ENCODE results near the gene SKA3. TPM values are rescaled to one million over a fixed set of nuclear protein-coding genes. Genes with fewer than 3 reads are reported as not detected.
A peak's percentile ranks its signal among the peaks of the same experiment; 100 is the strongest.
"Not testable (repeated sequence)": the region's sequence is repeated elsewhere in the genome, so short reads cannot be mapped to it uniquely, and the experiment has no call there.

The SKA3 gene
- total and polyA plus RNA-seq, 4 donors, result 0.51 to 2.3 (median 0.91) TPM; not detected in 1

GRCh38 chr13:21181671-21182070 is 5.3 kb upstream of the SKA3 start:
- Histone ChIP-seq H3K27me3 (ENCODE audit: control insufficient read depth in 1 of 2, insufficient read depth in 2 of 2, low read length in 1 of 2) (no peaks in the 10 kb centered on the region), H3K4me3 (ENCODE audit: low read length in 2 of 2) (no peak overlapping the region), H3K9me3 (ENCODE audit: control insufficient read depth, low read length) (no peaks in the 10 kb centered on the region), H3K4me1 (ENCODE audit: control insufficient read depth in 1 of 2, insufficient read depth in 2 of 2, low read length in 2 of 2) (no peaks in the 10 kb centered on the region), H3K27ac (ENCODE audit: low read depth in 1 of 2, low read length in 2 of 2) (no peak overlapping the region), H3K36me3 (ENCODE audit: control insufficient read depth in 1 of 2, insufficient read depth in 2 of 2, low read length in 1 of 2) (no peaks in the 10 kb centered on the region)
- 91% methylated on average over 2 of the region's 2 CpGs for WGBS, 2 donors
- intact Hi-C loops (cut with DNase I), result no loop called here
- no peak for ATAC-seq (ENCODE audit: low FRiP score)
- DNase-seq, result no peak

- Histone ChIP-seq H3K9me3 (ENCODE audit: control insufficient read depth, low read length) (no peaks in the 10 kb centered on the region), H3K27me3 (ENCODE audit: control insufficient read depth in 1 of 2, insufficient read depth in 2 of 2, low read length in 1 of 2) (no peaks in the 10 kb centered on the region), H3K27ac (ENCODE audit: low read depth in 1 of 2, low read length in 2 of 2) (peak overlapping the region in 1 of 2 donors; percentile 96), H3K36me3 (ENCODE audit: control insufficient read depth in 1 of 2, insufficient read depth in 2 of 2, low read length in 1 of 2) (no peaks in the 10 kb centered on the region), H3K4me1 (ENCODE audit: control insufficient read depth in 1 of 2, insufficient read depth in 2 of 2, low read length in 2 of 2) (no peaks in the 10 kb centered on the region), H3K4me3 (ENCODE audit: low read length in 2 of 2) (peak overlapping the region; percentile 40 to 92)
- DNase-seq (no peak), ATAC-seq (ENCODE audit: low FRiP score) (peak; percentile 75)
- intact Hi-C loops (cut with DNase I), result loop anchor here (5.0 to 10.0 kb wide), 2 partner anchors 118 to 235 kb away; no protein-coding TSS in a partner anchor
- WGBS, 2 donors, result 1% methylated on average over 26 of the region's 26 CpGs
Observed at GRCh38 chr13:21176982-21177284, 581 bp upstream of the SKA3 start.

DNA sequence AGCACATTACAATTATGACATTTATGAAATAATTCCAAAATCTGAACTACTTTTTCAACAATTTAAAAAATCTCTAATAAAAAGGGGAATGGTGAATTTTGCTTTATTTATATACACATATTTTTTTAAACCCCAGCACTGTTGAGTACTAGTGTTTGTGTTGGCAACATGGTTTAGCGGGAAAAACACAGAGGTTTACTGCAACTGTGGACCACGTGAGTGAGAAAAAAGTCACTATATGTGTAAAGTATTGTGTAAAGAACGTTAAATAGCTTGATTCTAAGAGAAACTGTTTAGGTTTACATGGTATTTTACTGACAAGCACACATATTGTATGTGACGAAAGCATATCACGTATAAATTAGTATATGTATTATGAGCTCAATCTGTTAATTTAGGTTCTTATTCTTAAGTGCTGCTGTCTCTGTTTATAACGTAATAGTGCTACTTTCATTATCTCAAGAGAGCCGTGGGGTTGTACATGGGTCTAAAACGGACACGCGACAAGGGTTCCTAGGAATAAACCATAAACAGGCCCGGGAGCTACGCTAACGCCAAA is 617 bp downstream of the SKA3 start:
- Histone ChIP-seq H3K27ac (ENCODE audit: low read depth in 1 of 2, low read length in 2 of 2) (no peak overlapping the region), H3K36me3 (ENCODE audit: control insufficient read depth in 1 of 2, insufficient read depth in 2 of 2, low read length in 1 of 2) (no peaks in the 10 kb centered on the region), H3K4me3 (ENCODE audit: low read length in 2 of 2) (peak overlapping the region; percentile 40 to 54), H3K27me3 (ENCODE audit: control insufficient read depth in 1 of 2, insufficient read depth in 2 of 2, low read length in 1 of 2) (no peaks in the 10 kb centered on the region), H3K9me3 (ENCODE audit: control insufficient read depth, low read length) (no peaks in the 10 kb centered on the region), H3K4me1 (ENCODE audit: control insufficient read depth in 1 of 2, insufficient read depth in 2 of 2, low read length in 2 of 2) (no peaks in the 10 kb centered on the region)
- intact Hi-C loops (cut with DNase I), result loop anchor here (5.0 to 10.0 kb wide), 2 partner anchors 119 to 233 kb away; no protein-coding TSS in a partner anchor
- DNase-seq (no peak), ATAC-seq (ENCODE audit: low FRiP score) (no peak)
- WGBS, 2 donors, result 1 to 2% methylated on average over 13 of the region's 13 CpGs

GRCh38 chr13:21173767-21174166 is 2.6 kb downstream of the SKA3 start:
- not testable (repeated sequence) for H3K36me3 ChIP-seq (ENCODE audit: control insufficient read depth in 1 of 2, insufficient read depth in 2 of 2, low read length in 1 of 2); H3K27me3 ChIP-seq (ENCODE audit: control insufficient read depth in 1 of 2, insufficient read depth in 2 of 2, low read length in 1 of 2); H3K4me3 ChIP-seq (ENCODE audit: low read length in 2 of 2); ATAC-seq (ENCODE audit: low FRiP score); H3K27ac ChIP-seq (ENCODE audit: low read depth in 1 of 2, low read length in 2 of 2); H3K4me1 ChIP-seq (ENCODE audit: control insufficient read depth in 1 of 2, insufficient read depth in 2 of 2, low read length in 2 of 2); H3K9me3 ChIP-seq (ENCODE audit: control insufficient read depth, low read length); DNase-seq
- 0 to 1% methylated on average over 1 of the region's 1 CpG for WGBS, 2 donors
- intact Hi-C loops (cut with DNase I), result loop anchor here in 1 of 2 donors (10.0 kb wide), 1 partner anchor 121 kb away; no protein-coding TSS in a partner anchor

DNA sequence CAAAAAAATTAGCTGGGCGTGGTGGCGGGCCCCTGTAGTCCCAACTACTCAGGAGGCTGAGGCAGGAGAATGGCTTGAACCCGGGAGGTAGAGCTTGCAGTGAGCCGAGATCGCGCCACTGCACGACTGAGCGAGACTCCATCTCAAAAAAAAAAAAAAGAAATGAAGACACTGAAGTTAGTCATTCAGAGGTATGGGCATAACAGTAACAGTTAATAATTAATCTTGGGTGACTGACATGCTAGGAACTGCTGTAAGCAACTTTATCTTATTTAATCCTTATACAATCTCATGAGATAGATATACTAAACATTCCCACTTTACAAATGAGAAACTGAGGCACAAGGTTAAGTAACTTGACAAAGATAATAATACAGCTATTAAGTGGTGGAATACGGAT is 4.9 kb downstream of the SKA3 start:
- H3K9me3 ChIP-seq (ENCODE audit: control insufficient read depth, low read length), result no peaks in the 10 kb centered on the region
- WGBS, 2 donors, result 92 to 95% methylated on average over 9 of the region's 9 CpGs
- no peaks in the 10 kb centered on the region for H3K4me1 ChIP-seq (ENCODE audit: control insufficient read depth in 1 of 2, insufficient read depth in 2 of 2, low read length in 2 of 2)
- no peak for DNase-seq
- intact Hi-C loops (cut with DNase I), result loop anchor here in 1 of 2 donors (10.0 kb wide), 1 partner anchor 123 kb away; no protein-coding TSS in a partner anchor
- H3K27me3 ChIP-seq (ENCODE audit: control insufficient read depth in 1 of 2, insufficient read depth in 2 of 2, low read length in 1 of 2), result no peaks in the 10 kb centered on the region
- no peak for ATAC-seq (ENCODE audit: low FRiP score)
- H3K27ac ChIP-seq (ENCODE audit: low read depth in 1 of 2, low read length in 2 of 2), result no peak overlapping the region
- H3K4me3 ChIP-seq (ENCODE audit: low read length in 2 of 2), result no peak overlapping the region
- no peaks in the 10 kb centered on the region for H3K36me3 ChIP-seq (ENCODE audit: control insufficient read depth in 1 of 2, insufficient read depth in 2 of 2, low read length in 1 of 2)

- H3K4me1 ChIP-seq (ENCODE audit: control insufficient read depth in 1 of 2, insufficient read depth in 2 of 2, low read length in 2 of 2); H3K27me3 ChIP-seq (ENCODE audit: control insufficient read depth in 1 of 2, insufficient read depth in 2 of 2, low read length in 1 of 2); intact Hi-C loops (cut with DNase I); H3K9me3 ChIP-seq (ENCODE audit: control insufficient read depth, low read length); H3K36me3 ChIP-seq (ENCODE audit: control insufficient read depth in 1 of 2, insufficient read depth in 2 of 2, low read length in 1 of 2); H3K4me3 ChIP-seq (ENCODE audit: low read length in 2 of 2); DNase-seq; ATAC-seq (ENCODE audit: low FRiP score); H3K27ac ChIP-seq (ENCODE audit: low read depth in 1 of 2, low read length in 2 of 2): not testable (repeated sequence)
- 86 to 88% methylated on average over 4 of the region's 4 CpGs for WGBS, 2 donors
Observed at GRCh38 chr13:21165606-21166005, 10.7 kb downstream of the SKA3 start.

GRCh38 chr13:21164631-21165030 is 11.7 kb downstream of the SKA3 start:
- no peak overlapping the region for H3K4me3 ChIP-seq (ENCODE audit: low read length in 2 of 2)
- H3K4me1 ChIP-seq (ENCODE audit: control insufficient read depth in 1 of 2, insufficient read depth in 2 of 2, low read length in 2 of 2), result no peaks in the 10 kb centered on the region
- H3K27me3 ChIP-seq (ENCODE audit: control insufficient read depth in 1 of 2, insufficient read depth in 2 of 2, low read length in 1 of 2), result no peaks in the 10 kb centered on the region
- 96 to 97% methylated on average over 4 of the region's 4 CpGs for WGBS, 2 donors
- intact Hi-C loops (cut with DNase I), result no loop called here
- H3K36me3 ChIP-seq (ENCODE audit: control insufficient read depth in 1 of 2, insufficient read depth in 2 of 2, low read length in 1 of 2), result no peaks in the 10 kb centered on the region
- DNase-seq, result no peak
- no peak overlapping the region for H3K27ac ChIP-seq (ENCODE audit: low read depth in 1 of 2, low read length in 2 of 2)
- no peaks in the 10 kb centered on the region for H3K9me3 ChIP-seq (ENCODE audit: control insufficient read depth, low read length)
- no peak for ATAC-seq (ENCODE audit: low FRiP score)

DNA sequence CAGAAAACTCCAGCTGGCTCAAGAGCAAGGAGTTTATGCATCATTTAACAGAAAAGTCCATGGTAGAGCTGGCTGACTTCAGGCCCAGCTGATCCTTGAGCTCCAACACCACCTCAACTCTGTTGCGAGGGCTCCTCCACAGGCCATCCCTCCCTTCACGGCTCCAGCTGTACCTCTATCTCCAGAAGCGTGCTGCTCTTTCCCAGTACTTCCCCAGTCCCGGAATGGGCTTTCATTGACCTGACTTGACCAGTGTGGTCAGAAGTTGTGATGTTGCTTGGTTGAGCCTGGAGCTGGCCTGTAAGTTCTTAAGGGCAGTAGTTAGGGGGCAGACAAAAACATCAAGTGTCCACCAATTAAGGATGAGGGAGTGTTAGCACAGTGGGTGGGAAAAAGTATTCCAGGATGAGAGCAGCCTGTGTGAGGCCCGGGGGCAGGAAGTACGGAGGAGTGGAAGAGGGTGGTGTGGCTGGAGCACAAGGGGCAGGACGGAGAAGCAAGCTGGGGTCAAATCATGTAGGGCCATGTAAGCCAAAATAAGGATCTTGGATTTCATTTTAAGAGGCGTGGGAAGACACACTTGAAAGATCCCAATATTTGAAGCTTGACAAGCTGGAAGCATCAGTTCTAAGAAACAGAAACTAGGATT is 24.0 kb downstream of the SKA3 start:
- intact Hi-C loops (cut with DNase I), result no loop called here
- DNase-seq (no peak), ATAC-seq (ENCODE audit: low FRiP score) (no peak)
- Histone ChIP-seq H3K4me1 (ENCODE audit: control insufficient read depth in 1 of 2, insufficient read depth in 2 of 2, low read length in 2 of 2) (no peaks in the 10 kb centered on the region), H3K27ac (ENCODE audit: low read depth in 1 of 2, low read length in 2 of 2) (no peak overlapping the region), H3K9me3 (ENCODE audit: control insufficient read depth, low read length) (no peaks in the 10 kb centered on the region), H3K4me3 (ENCODE audit: low read length in 2 of 2) (no peak overlapping the region), H3K36me3 (ENCODE audit: control insufficient read depth in 1 of 2, insufficient read depth in 2 of 2, low read length in 1 of 2) (peaks cover 0 to 5% of the 10 kb centered on the region in 2 donors), H3K27me3 (ENCODE audit: control insufficient read depth in 1 of 2, insufficient read depth in 2 of 2, low read length in 1 of 2) (no peaks in the 10 kb centered on the region)
- WGBS, 2 donors, result 80 to 85% methylated on average over 8 of the region's 8 CpGs

DNA sequence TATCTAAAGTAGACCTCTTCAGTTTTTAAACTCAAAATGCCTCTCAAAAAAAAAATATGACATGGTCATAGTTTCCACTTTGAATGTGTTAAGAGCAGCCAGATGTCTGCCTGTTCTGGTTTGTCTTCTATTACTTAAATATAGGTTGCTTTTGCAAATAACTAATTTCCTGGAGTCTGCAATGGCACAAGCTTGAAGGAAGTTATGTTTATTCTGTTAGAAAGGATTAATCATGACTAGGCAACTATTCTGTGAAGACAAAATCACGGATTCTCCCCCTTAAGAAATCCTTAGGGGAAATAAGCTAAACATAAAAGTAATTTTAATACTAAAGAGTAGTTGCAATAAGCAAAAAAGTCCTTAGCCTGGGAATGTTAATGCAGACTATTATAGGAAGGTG is 26.3 kb downstream of the SKA3 start:
- H3K9me3 ChIP-seq (ENCODE audit: control insufficient read depth, low read length), result no peaks in the 10 kb centered on the region
- ATAC-seq (ENCODE audit: low FRiP score) (no peak), DNase-seq (no peak)
- no peak overlapping the region for H3K27ac ChIP-seq (ENCODE audit: low read depth in 1 of 2, low read length in 2 of 2)
- H3K27me3 ChIP-seq (ENCODE audit: control insufficient read depth in 1 of 2, insufficient read depth in 2 of 2, low read length in 1 of 2), result no peaks in the 10 kb centered on the region
- H3K4me1 ChIP-seq (ENCODE audit: control insufficient read depth in 1 of 2, insufficient read depth in 2 of 2, low read length in 2 of 2), result no peaks in the 10 kb centered on the region
- no peak overlapping the region for H3K4me3 ChIP-seq (ENCODE audit: low read length in 2 of 2)
- 42% methylated on average over 1 of the region's 1 CpG for WGBS, 2 donors
- intact Hi-C loops (cut with DNase I), result no loop called here
- H3K36me3 ChIP-seq (ENCODE audit: control insufficient read depth in 1 of 2, insufficient read depth in 2 of 2, low read length in 1 of 2), result peaks cover 0 to 5% of the 10 kb centered on the region in 2 donors

All from aorta (tissue), 5 donors.